ENCODE results near the gene BCL2L12.

BCL2L12 gene

GRCh38 chr19:49689133-49690078 is 23.7 kb downstream of the BCL2L12 start, which contains the start of gene ADM5:
ADM5 (plus strand) TSS chr19:49689594; CDS start chr19:49689838, 244 bp downstream.
- no peak for DNase-seq (ENCODE audit: low spot score in 2 of 2)
- Histone ChIP-seq H3K27me3 (ENCODE audit: low read depth) (no peaks in the 10 kb centered on the region), H3K36me3 (replicated peaks) (peaks cover 35% of the 10 kb centered on the region), H3K4me1 (no peaks in the 10 kb centered on the region), H3K9me3 (no peaks in the 10 kb centered on the region), H3K4me3 (no peak within 1 kb of the TSS)
- in situ Hi-C loops (cut with MboI; ENCODE audit: low sequenced_read_pairs), result no loop called here

DNA sequence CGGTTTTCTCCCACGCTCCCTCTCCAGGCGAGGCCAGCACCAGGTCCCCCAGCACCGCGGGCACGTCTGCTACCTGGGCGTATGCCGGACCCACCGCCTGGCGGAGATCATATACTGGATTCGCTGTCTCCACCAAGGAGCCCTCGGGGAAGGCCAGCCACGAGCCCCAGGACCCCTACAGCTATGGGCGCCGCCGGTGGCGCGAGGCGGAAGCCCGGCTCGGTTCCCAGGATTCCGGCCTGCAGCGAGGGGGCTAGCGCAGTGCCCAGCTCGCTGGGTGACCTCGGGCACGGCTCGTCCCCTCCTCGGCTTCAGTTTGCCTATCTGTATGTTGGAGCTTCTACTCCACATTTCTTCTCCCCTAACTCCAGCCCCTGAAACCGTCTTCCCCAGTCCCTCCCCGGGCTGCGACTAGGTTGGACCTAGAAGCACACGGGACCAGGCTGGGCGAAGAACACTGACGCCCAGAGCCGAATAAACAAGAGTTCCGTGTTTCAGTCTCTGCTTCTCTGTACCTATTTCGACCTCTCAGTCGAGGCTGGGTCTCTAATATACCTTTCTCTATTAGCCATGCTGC is 24.4 kb downstream of the BCL2L12 start:
- H3K4me3 ChIP-seq, result no peak overlapping the region
- no peak for DNase-seq (ENCODE audit: low spot score in 2 of 2)
- H3K4me1 ChIP-seq, result no peaks in the 10 kb centered on the region
- H3K9me3 ChIP-seq, result no peaks in the 10 kb centered on the region
- in situ Hi-C loops (cut with MboI; ENCODE audit: low sequenced_read_pairs), result no loop called here
- no peaks in the 10 kb centered on the region for H3K27me3 ChIP-seq (ENCODE audit: low read depth)
- peaks cover 27% of the 10 kb centered on the region for H3K36me3 ChIP-seq (replicated peaks)

GRCh38 chr19:49690656-49691242 is 25.0 kb downstream of the BCL2L12 start, which contains the start of gene CPT1C:
CPT1C (plus strand) TSS chr19:49691116; CDS start chr19:49692253, 1,137 bp downstream.
- peak in 1 of 2 experiments; percentile 53 for DNase-seq (ENCODE audit: low spot score in 2 of 2)
- Histone ChIP-seq H3K36me3 (replicated peaks) (peaks cover 24% of the 10 kb centered on the region), H3K4me3 (no peak within 1 kb of the TSS), H3K4me1 (no peaks in the 10 kb centered on the region), H3K27me3 (ENCODE audit: low read depth) (no peaks in the 10 kb centered on the region), H3K9me3 (no peaks in the 10 kb centered on the region)
- in situ Hi-C loops (cut with MboI; ENCODE audit: low sequenced_read_pairs), result no loop called here

- H3K36me3 ChIP-seq (replicated peaks), result peaks cover 17% of the 10 kb centered on the region
- no peak overlapping the region for H3K4me3 ChIP-seq
- no peaks in the 10 kb centered on the region for H3K4me1 ChIP-seq
- no peaks in the 10 kb centered on the region for H3K27me3 ChIP-seq (ENCODE audit: low read depth)
- no peaks in the 10 kb centered on the region for H3K9me3 ChIP-seq
- in situ Hi-C loops (cut with MboI; ENCODE audit: low sequenced_read_pairs), result no loop called here
- peak in 1 of 2 experiments; percentile 75 for DNase-seq (ENCODE audit: low spot score in 2 of 2)
These were observed 25.8 kb downstream of the BCL2L12 start for GRCh38 chr19:49691243-49692146.

GRCh38 chr19:49692147-49692506 is 26.4 kb downstream of the BCL2L12 start:
- H3K9me3 ChIP-seq, result no peaks in the 10 kb centered on the region
- H3K36me3 ChIP-seq (replicated peaks), result peaks cover 17% of the 10 kb centered on the region
- H3K4me3 ChIP-seq, result no peak overlapping the region

GRCh38 chr19:49696115-49696514 is 30.4 kb downstream of the BCL2L12 start:
- no peak for DNase-seq (ENCODE audit: low spot score in 2 of 2)
- Histone ChIP-seq H3K36me3 (replicated peaks) (no peaks in the 10 kb centered on the region), H3K9me3 (no peaks in the 10 kb centered on the region), H3K4me3 (no peak overlapping the region), H3K4me1 (no peaks in the 10 kb centered on the region), H3K27me3 (ENCODE audit: low read depth) (no peaks in the 10 kb centered on the region)
- in situ Hi-C loops (cut with MboI; ENCODE audit: low sequenced_read_pairs), result no loop called here

More at GRCh38 chr19:49692147-49692506, 26.4 kb downstream of the BCL2L12 start:
- no peaks in the 10 kb centered on the region for H3K4me1 ChIP-seq
- DNase-seq (ENCODE audit: low spot score in 2 of 2), result no peak
- no peaks in the 10 kb centered on the region for H3K27me3 ChIP-seq (ENCODE audit: low read depth)
- in situ Hi-C loops (cut with MboI; ENCODE audit: low sequenced_read_pairs), result no loop called here

DNA sequence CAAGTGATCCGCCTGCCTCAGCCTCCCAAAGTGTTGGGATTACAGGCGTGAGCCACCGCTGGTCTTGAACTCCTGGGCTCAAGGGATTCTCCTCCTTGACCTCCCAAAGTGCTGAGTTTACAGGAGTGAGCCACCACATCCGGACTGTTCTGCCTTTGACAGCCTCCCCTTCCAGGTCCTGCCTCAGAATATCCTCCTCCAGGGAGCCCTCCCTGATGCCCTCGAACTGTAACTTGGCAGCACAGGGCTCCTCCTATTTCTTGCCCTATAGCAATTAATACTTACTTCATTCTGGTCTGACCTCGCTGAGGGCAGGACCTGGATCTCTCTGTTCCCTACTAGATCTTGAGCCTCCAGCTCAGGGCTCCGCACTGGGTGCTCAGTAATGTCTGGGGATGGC is 31.1 kb downstream of the BCL2L12 start:
- in situ Hi-C loops (cut with MboI; ENCODE audit: low sequenced_read_pairs), result no loop called here

GRCh38 chr19:49699364-49699763 is 33.6 kb downstream of the BCL2L12 start:
- in situ Hi-C loops (cut with MboI; ENCODE audit: low sequenced_read_pairs), result no loop called here
- H3K27me3 ChIP-seq (ENCODE audit: low read depth), result no peaks in the 10 kb centered on the region
- DNase-seq (ENCODE audit: low spot score in 2 of 2), result no peak
- no peaks in the 10 kb centered on the region for H3K9me3 ChIP-seq
- H3K36me3 ChIP-seq (replicated peaks), result no peaks in the 10 kb centered on the region
- no peaks in the 10 kb centered on the region for H3K4me1 ChIP-seq
- H3K4me3 ChIP-seq, result no peak overlapping the region

More for the DNA sequence above, 31.1 kb downstream of the BCL2L12 start:
- Histone ChIP-seq H3K9me3 (no peaks in the 10 kb centered on the region), H3K36me3 (replicated peaks) (no peaks in the 10 kb centered on the region), H3K27me3 (ENCODE audit: low read depth) (no peaks in the 10 kb centered on the region), H3K4me3 (no peak overlapping the region), H3K4me1 (no peaks in the 10 kb centered on the region)
- DNase-seq (ENCODE audit: low spot score in 2 of 2), result no peak

GRCh38 chr19:49700563-49700962 is 34.8 kb downstream of the BCL2L12 start:
- DNase-seq (ENCODE audit: low spot score in 2 of 2), result no peak
- Histone ChIP-seq H3K4me1 (no peaks in the 10 kb centered on the region), H3K36me3 (replicated peaks) (no peaks in the 10 kb centered on the region), H3K9me3 (no peaks in the 10 kb centered on the region), H3K27me3 (ENCODE audit: low read depth) (no peaks in the 10 kb centered on the region), H3K4me3 (no peak overlapping the region)
- in situ Hi-C loops (cut with MboI; ENCODE audit: low sequenced_read_pairs), result no loop called here

- no peak overlapping the region for H3K4me3 ChIP-seq
- H3K27me3 ChIP-seq (ENCODE audit: low read depth), result no peaks in the 10 kb centered on the region
- no peaks in the 10 kb centered on the region for H3K9me3 ChIP-seq
- no peaks in the 10 kb centered on the region for H3K36me3 ChIP-seq (replicated peaks)
- in situ Hi-C loops (cut with MboI; ENCODE audit: low sequenced_read_pairs), result no loop called here
- H3K4me1 ChIP-seq, result no peaks in the 10 kb centered on the region
- peak in 1 of 2 experiments; percentile 40 for DNase-seq (ENCODE audit: low spot score in 2 of 2)
These were observed 35.6 kb downstream of the BCL2L12 start for GRCh38 chr19:49701271-49701786.

DNA sequence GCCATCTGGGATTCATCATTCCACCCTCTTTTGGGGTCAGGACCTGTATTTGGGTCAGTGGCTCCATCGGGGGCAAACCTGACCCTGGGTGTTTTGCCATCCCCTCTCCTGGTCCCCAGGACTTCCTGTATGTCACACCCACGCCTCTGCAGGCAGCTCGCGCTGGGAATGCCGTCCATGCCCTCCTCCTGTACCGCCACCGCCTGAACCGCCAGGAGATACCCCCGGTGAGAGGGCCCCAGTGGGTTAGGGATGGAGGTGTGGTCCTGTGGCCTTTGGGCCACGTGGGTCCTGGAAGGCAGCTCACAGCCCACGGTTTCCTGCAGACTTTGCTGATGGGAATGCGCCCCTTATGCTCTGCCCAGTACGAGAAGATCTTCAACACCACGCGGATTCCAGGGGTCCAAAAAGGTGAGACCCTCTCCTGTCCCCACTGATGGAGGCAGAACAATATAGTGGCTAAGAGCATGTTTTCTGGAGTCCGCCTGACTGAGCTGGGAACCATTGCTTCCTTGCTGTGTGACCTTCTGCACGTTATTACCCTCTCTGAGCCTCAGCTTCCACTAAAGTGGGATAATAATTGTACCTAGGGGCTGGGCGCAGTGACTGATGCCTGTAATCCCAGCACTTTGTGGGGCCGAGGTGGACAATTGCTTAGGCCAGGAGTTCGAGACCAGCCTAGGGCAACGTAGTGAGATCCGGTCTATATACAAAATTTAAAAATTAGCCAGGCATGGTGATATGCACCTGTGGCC is 39.3 kb downstream of the BCL2L12 start:
- Histone ChIP-seq H3K4me1 (no peaks in the 10 kb centered on the region), H3K27me3 (ENCODE audit: low read depth) (no peaks in the 10 kb centered on the region), H3K36me3 (replicated peaks) (no peaks in the 10 kb centered on the region), H3K4me3 (no peak overlapping the region), H3K9me3 (no peaks in the 10 kb centered on the region)
- in situ Hi-C loops (cut with MboI; ENCODE audit: low sequenced_read_pairs), result no loop called here
- no peak for DNase-seq (ENCODE audit: low spot score in 2 of 2)

DNA sequence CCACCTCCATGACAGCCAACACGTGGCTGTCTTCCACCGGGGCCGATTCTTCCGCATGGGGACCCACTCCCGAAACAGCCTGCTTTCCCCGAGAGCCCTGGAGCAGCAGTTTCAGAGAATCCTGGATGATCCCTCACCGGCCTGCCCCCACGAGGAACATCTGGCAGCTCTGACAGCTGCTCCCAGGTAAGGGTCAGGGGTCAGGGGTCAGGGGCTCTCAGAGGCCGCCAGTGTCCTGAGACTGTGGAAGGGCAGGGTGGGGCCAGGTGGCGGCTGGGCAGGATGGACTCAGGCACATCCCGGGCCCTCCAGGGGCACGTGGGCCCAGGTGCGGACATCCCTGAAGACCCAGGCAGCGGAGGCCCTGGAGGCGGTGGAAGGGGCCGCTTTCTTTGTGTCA is 40.2 kb downstream of the BCL2L12 start:
- in situ Hi-C loops (cut with MboI; ENCODE audit: low sequenced_read_pairs), result no loop called here
- Histone ChIP-seq H3K4me3 (no peak overlapping the region), H3K9me3 (no peaks in the 10 kb centered on the region), H3K36me3 (replicated peaks) (no peaks in the 10 kb centered on the region), H3K4me1 (no peaks in the 10 kb centered on the region), H3K27me3 (ENCODE audit: low read depth) (no peaks in the 10 kb centered on the region)
- DNase-seq (ENCODE audit: low spot score in 2 of 2), result no peak

Data from HAP-1 (cell line).